HG03139 (cell line): ENCODE data around the gene GDF15.
"Not testable (repeated sequence)": the region's sequence is repeated elsewhere in the genome, so short reads cannot be mapped to it uniquely, and the experiment has no call there.

ENCODE experiments used
- ATAC-seq: cut with Tn5 transposase; IDR thresholded peaks from one replicate; pipeline ENCODE4 v1.9.1; 2021; ENCODE audit not compliant: unreplicated experiment

The GDF15 gene, protein sequence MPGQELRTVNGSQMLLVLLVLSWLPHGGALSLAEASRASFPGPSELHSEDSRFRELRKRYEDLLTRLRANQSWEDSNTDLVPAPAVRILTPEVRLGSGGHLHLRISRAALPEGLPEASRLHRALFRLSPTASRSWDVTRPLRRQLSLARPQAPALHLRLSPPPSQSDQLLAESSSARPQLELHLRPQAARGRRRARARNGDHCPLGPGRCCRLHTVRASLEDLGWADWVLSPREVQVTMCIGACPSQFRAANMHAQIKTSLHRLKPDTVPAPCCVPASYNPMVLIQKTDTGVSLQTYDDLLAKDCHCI

GRCh38 chr19:18385675-18386542 lies at the start of gene GDF15:
Gene GDF15, plus strand, starts transcription at chr19:18386158. Its CDS starts 32 bp downstream, at chr19:18386190.
- no peak for ATAC-seq

DNA sequence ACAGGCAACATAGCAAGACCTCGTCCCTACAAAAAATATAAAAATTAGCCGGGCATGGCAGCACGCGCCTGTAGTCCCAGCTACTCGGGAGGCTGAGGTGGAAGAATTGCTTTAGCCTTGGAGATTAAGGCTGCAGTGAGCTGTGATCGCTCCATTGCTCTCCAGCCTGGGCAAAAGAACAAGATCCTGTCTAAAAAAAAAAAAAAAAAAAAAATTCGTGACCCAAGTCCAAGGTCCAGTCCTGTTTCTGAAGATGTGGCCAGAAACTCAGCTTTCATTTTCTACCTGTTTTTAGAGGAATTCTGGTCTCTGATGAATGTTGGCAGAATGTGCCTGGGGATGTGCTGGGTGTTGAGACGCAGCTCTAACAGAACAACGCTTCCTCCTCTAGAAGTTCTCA lies 47.4 kb upstream of the GDF15 start:
- ATAC-seq = no peak

DNA sequence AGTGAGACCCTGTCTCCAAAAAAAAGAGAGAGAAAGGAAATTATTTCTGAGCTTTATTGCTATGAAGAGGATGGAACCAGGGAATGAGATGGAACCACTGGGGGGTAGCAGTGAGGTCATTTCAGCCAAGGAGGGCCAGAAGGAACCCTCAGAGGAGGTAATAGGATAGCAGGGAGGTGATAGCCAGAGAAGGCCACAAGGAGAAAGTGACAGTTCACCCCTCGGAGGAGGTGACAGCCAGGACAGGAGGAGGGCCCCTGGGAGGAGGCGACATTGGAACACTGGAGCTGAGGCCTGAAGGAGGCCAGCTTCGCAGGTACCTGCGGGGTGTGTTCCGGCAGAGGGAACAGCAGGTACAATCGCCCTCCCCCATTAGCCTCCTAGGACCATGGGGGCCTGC lies 46.2 kb upstream of the GDF15 start:
- no peak for ATAC-seq

GRCh38 chr19:18340190-18340989 lies 45.6 kb upstream of the GDF15 start, which contains the start of gene PGPEP1:
Gene PGPEP1, plus strand, starts transcription at chr19:18340598. Its CDS starts 84 bp downstream, at chr19:18340682.
- no peak for ATAC-seq

DNA sequence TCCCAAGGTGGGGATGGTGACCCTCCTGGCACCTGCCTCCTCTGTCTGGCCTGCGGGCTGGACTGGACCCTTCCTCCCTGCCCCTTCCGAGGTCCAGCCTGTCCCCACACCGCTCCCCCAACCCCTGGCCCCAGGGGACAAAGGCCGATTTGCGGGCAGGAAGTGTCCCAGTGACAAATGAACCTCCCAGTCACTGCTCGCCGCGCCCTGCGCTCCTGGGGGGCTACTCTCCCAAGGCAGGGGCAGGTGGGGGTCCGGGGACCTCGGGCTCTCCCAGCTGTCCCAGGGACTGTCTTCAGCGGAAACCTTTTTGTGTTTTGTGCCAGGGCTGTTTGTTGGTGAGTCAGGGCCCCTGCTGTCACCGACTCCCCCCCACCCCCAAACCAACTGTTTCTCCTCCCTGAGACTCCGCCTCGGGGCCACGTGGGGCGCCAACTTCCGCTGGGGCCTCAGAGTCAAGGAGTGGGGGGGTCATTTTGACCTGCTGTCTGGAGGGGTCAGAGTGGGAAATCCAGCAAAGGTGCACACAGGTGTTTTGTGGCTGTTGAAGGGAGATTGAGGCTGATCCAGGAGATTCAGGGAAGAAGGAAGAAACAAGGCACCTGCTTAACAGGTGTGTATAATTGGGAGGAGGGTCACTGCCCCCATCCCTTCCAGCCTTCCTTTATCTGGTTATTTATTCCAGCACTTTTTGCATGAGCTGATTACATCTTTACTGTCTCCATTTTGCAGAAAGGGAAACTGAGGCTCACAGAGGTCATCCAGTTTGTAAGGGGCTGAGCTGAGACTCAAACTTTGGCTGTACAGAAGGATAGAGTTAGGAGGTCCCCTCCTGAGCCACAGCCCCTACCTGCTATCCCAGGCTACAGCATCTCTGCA lies 44.7 kb upstream of the GDF15 start:
- ATAC-seq = no peak

GRCh38 chr19:18342090-18342632 lies 43.8 kb upstream of the GDF15 start:
- no peak for ATAC-seq

DNA sequence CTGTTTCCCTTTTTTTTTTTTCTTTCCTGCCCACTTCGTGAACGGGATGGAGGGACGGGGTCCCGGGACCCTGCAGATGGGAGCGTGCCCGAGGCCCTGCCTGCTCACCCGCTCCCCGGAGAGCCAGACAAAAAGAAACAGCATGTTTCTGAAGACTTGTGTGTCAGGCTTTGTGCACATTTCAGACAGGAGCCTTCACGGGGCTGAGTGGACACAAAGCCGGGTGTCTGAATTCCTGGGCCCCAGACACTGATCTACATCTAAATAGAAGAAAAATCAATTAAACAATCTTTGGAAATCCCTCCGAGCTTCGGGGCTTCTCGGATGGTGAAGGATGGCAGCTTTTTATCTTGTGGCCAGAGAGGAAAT lies 41.4 kb upstream of the GDF15 start:
- ATAC-seq = no peak

DNA sequence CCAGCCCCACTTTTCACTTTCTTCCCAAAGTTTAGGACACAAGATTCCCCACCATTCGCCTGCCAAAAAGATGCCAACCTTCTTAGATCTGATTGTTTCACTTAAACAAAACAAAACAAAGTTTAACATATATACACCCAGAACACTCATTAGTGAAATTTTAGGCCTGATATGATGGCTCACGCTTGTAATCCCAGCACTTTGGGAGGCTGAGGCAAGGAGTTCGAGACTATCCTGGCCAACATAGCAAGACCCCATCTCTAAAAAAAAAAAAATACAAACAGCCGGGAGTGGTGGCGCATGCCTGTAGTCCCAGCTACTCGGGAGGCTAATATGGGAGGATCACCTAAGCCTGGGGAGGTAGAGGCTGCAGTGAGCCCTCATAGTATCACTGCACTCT lies 40.7 kb upstream of the GDF15 start:
- no peak for ATAC-seq

- no peak for ATAC-seq
Measured at GRCh38 chr19:18346091-18346490, 39.9 kb upstream of the GDF15 start.

DNA sequence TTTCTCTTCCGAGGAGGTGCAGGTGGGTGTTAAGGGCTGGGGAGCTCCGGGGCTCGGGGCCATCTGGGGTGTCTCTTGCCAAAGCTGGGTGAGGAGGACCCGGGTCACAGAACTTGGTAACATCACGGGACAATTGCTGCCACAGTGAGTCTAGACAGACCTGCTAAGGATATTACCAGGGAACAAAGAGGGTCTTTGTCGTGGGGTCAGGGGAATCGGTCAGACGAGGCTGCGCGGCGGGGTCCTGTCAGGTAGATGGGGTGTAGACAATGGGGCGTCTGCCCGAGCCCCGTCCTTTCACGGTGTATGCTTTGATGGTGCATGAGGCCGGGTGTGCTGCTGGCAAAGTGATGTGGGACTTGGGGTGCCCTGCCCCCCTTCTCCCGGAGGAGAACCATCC lies 37.8 kb upstream of the GDF15 start:
- ATAC-seq = no peak

DNA sequence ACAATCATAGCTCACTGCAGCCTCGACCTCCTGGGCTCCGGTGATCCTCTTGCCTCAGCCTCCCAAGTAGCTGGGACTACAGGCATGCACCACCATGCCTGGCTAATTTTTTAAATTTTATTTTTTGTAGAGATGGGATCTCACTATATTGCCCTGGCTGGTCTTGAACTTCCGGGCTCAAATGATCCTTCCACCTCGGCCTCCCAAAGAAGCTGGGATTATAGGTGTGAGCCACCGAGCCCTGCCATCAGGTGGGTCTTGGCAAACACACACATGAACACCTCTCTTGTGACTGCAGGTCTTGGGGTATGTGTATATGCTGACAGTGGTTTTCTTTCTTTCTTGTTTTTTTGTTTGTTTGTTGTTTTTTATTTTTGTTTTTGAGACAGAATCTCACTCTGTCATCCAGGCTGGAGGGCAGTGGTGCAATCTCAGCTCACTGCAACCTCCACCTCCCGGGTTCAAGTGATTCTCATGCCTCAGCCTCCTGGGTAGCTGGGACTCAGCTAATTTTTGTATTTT lies 37.1 kb upstream of the GDF15 start:
- not testable (repeated sequence) for ATAC-seq

- no peak for ATAC-seq
Measured at GRCh38 chr19:18349524-18350128, 36.3 kb upstream of the GDF15 start.

- ATAC-seq = no peak
Measured at GRCh38 chr19:18350490-18350889, 35.5 kb upstream of the GDF15 start.

- no peak for ATAC-seq
Measured at GRCh38 chr19:18351544-18351943, 34.4 kb upstream of the GDF15 start.

DNA sequence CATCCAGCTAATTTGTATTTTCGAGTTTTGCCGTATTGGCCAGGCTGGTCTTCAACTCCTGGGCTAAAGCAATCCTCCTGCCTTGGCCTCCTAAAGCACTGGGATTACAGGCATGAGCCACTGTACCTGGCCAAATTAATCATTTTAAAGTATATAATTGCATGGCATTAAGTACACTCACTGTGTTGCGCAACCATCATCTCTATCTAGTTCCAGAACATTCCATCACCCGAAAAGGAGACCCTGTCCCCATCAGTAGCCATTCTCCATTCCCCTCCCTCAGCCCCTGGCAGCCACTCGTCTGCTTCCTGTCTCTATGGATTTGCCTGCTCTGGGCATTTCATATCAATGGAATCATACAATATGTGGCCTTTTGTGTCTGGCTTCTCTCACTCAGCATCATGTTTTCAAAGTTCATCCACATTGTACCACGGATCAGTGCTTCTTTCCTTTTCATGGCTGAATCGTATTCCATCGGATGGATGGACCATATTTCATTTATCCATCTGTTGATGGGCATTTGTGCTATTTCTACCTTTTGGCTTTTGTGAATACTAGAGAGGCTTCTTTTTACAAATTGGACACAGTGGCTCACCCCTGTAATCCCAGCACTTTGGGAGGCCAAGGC lies 32.5 kb upstream of the GDF15 start:
- no peak for ATAC-seq

DNA sequence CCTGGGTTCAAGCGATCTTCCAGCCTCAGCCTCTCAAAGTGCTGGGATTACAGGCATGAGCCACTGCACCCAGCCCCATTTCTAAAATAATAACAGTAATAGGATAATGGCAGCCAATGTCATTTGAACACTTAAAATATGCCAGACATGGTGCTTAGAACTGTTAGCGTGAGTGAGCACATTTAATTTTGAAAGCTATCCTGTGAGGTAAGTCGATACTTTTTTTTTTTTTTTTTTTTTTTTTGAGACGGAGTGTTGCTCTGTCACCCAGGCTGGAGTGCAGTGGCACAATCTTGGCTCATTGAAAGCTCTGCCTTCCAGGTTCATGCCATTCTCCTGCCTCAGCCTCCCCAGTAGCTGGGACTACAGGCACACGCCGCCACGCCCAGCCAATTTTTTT lies 31.2 kb upstream of the GDF15 start:
- ATAC-seq = not testable (repeated sequence)

DNA sequence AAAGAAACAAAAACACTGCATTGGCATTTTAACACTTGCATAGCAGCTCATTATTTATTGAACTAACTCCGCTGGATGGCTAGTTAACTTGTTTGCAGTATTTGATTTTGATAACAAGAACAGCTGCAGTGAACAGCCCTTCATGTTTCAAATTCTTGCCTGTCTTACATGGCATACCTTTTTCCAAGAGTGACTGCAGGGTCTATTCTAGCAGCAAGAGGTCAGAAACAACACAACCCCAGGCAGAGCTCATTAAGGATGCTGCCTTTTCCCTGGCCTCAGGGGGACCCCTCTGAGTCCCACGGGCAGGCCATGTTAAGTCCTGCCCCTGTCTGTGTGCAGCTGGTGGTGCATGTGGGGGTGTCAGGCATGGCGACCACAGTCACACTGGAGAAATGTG lies 28.9 kb upstream of the GDF15 start:
- ATAC-seq = no peak

DNA sequence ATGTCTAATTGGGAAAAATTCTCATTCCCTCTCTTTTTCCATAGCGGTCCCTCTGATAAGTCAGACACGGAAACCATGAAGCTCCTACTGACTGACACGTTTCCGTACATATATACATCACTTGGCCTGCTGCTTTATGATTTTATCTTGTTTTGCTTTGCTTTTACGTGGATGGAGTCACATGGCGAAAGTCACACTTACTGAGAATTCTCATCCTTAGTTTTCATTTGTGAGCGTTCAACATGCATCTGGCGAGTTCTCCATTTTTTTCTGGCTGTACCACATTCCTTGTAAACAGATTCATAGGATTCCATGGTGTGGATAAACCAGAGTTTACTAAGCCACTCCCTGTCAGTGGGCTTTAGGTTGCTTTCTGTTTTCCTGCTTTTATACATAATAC lies 24.3 kb upstream of the GDF15 start:
- no peak for ATAC-seq

DNA sequence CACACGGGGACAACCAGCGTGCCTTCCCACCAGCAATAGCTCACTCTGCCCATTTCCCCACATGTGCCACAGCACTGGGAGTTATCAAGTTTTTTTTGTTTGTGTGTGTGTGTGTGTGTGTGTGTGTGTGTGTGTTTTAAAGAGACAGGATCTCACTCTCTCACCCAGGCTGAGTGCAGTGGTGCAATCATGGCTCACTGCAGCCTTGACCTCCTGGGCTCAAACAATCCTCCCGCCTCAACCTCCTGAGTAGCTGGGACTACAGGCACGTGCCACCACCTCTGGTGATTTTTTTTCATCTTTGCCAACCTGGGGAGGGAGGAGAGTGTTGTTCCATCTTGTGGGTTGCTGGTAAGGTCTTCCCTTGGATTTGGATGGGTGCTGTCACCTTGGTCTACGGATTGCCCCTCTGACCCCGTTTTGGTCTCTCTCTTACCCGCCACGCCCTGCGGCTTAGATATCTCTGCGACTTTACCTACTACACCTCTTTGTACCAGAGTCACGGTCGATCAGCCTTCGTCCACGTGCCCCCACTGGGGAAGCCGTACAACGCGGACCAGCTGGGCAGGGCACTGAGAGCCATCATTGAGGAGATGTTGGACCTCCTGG lies 22.9 kb upstream of the GDF15 start:
- ATAC-seq = no peak
